Nephron (organoid): ENCODE measurements around the gene ECE2.
A peak's percentile ranks its signal among the peaks of the same experiment; 100 is the strongest.
"Not testable (repeated sequence)": the region's sequence is repeated elsewhere in the genome, so short reads cannot be mapped to it uniquely, and the experiment has no call there.

Experiments used
- H3K27ac Mint-ChIP-seq, 3 experiments: 2 replicates each; pipeline ENCODE4 v1.8.0; 2020; ENCODE audit warnings: mixed read lengths in 3 of 3, mild to moderate bottlenecking in 2 of 3, moderate library complexity in 1 of 3
- H3K27me3 Mint-ChIP-seq: 2 replicates; pipeline ENCODE4 v1.8.0; 2021; ENCODE audit warnings: low read depth, mild to moderate bottlenecking, moderate library complexity, mixed read lengths
- H3K36me3 Mint-ChIP-seq: 2 replicates; pipeline ENCODE4 v1.8.0; 2020; ENCODE audit warnings: low read depth, mixed read lengths
- H3K4me1 Mint-ChIP-seq: 2 replicates; pipeline ENCODE4 v1.8.0; 2020; ENCODE audit warnings: mixed read lengths
- H3K4me3 Mint-ChIP-seq, 3 experiments: 2 replicates each; pipeline ENCODE4 v1.8.0; 2020; ENCODE audit warnings: mild to moderate bottlenecking in 3 of 3, mixed read lengths in 3 of 3, moderate library complexity in 2 of 3
- H3K9me3 Mint-ChIP-seq: 2 replicates; pipeline ENCODE4 v1.8.0; 2020; ENCODE audit warnings: mixed read lengths
- CTCF ChIP-seq, 3 experiments: fragments of 200-600 bp; sonication (generic); IDR thresholded peaks; one replicate each; pipeline ENCODE4 v1.5.0; 2021; ENCODE audit warnings: antibody characterized with exemption in 3 of 3; ENCODE audit not compliant: unreplicated experiment in 3 of 3

Gene ECE2

GRCh38 chr3:184261270-184261853, 14.5 kb upstream of the ECE2 start, which contains the start of gene CAMK2N2:
Gene CAMK2N2, minus strand, starts transcription at chr3:184261553. Its CDS starts 268 bp downstream, at chr3:184261285.
- Mint-ChIP-seq H3K27me3 (peaks cover 90% of the 10 kb centered on the region), H3K36me3 (peaks cover 3% of the 10 kb centered on the region), H3K4me1 (peaks cover 10% of the 10 kb centered on the region)

GRCh38 chr3:184261854-184262763, 13.7 kb upstream of the ECE2 start:
- peaks cover 92% of the 10 kb centered on the region for H3K27me3 Mint-ChIP-seq
- H3K9me3 Mint-ChIP-seq: peaks cover 5% of the 10 kb centered on the region
- peaks cover 3% of the 10 kb centered on the region for H3K36me3 Mint-ChIP-seq
- H3K4me3 Mint-ChIP-seq: peak overlapping the region; percentile 80 to 85 (median 82)
- no peak for TF ChIP-seq CTCF (IDR thresholded peaks at IDR 0.05; ENCODE audit: unreplicated experiment in 3 of 3)
- H3K27ac Mint-ChIP-seq: no peak overlapping the region
- H3K4me1 Mint-ChIP-seq: peaks cover 10% of the 10 kb centered on the region

More at GRCh38 chr3:184261270-184261853, 14.5 kb upstream of the ECE2 start, which contains the start of gene CAMK2N2:
- peak within 1 kb of the TSS; percentile 82 to 85 (median 82) for H3K4me3 Mint-ChIP-seq
- no peak within 1 kb of the TSS for H3K27ac Mint-ChIP-seq
- no peak for TF ChIP-seq CTCF (IDR thresholded peaks at IDR 0.05; ENCODE audit: unreplicated experiment in 3 of 3)
- peaks cover 3% of the 10 kb centered on the region for H3K9me3 Mint-ChIP-seq

- Mint-ChIP-seq H3K9me3 (peaks cover 8% of the 10 kb centered on the region), H3K4me3 (peak overlapping the region; percentile 65 to 76 (median 69)), H3K27me3 (peaks cover 92% of the 10 kb centered on the region), H3K27ac (no peak overlapping the region), H3K36me3 (peaks cover 3% of the 10 kb centered on the region), H3K4me1 (peaks cover 10% of the 10 kb centered on the region)
- no peak for TF ChIP-seq CTCF (IDR thresholded peaks at IDR 0.05; ENCODE audit: unreplicated experiment in 3 of 3)
Observed at GRCh38 chr3:184262764-184263179, 13.1 kb upstream of the ECE2 start.

- H3K4me1 Mint-ChIP-seq, H3K27ac Mint-ChIP-seq, H3K36me3 Mint-ChIP-seq: not testable (repeated sequence)
Observed at GRCh38 chr3:184267249-184267648, 8.6 kb upstream of the ECE2 start.

GRCh38 chr3:184272269-184272668, 3.6 kb upstream of the ECE2 start:
- H3K36me3 Mint-ChIP-seq: no peaks in the 10 kb centered on the region
- H3K27me3 Mint-ChIP-seq: peaks cover 76% of the 10 kb centered on the region
- H3K27ac Mint-ChIP-seq: no peak overlapping the region
- H3K9me3 Mint-ChIP-seq: peaks cover 2% of the 10 kb centered on the region
- no peak for TF ChIP-seq CTCF (IDR thresholded peaks at IDR 0.05; ENCODE audit: unreplicated experiment in 3 of 3)
- H3K4me3 Mint-ChIP-seq: no peak overlapping the region
- H3K4me1 Mint-ChIP-seq: no peaks in the 10 kb centered on the region

More at GRCh38 chr3:184267249-184267648, 8.6 kb upstream of the ECE2 start:
- not testable (repeated sequence) for H3K9me3 Mint-ChIP-seq, H3K4me3 Mint-ChIP-seq
- peaks cover 78% of the 10 kb centered on the region for H3K27me3 Mint-ChIP-seq

GRCh38 chr3:184275381-184275701, 481 bp upstream of the ECE2 start:
- no peaks in the 10 kb centered on the region for H3K4me1 Mint-ChIP-seq
- H3K27ac Mint-ChIP-seq: no peak overlapping the region
- no peaks in the 10 kb centered on the region for H3K9me3 Mint-ChIP-seq
- TF ChIP-seq CTCF (IDR thresholded peaks at IDR 0.05; ENCODE audit: unreplicated experiment in 3 of 3): no peak
- H3K36me3 Mint-ChIP-seq: no peaks in the 10 kb centered on the region
- H3K27me3 Mint-ChIP-seq: peaks cover 85% of the 10 kb centered on the region
- peak overlapping the region; percentile 9 to 44 (median 16) for H3K4me3 Mint-ChIP-seq
